ENCODE measurements around the gene TSPEAR. TPM values are rescaled to one million over a fixed set of nuclear protein-coding genes. Genes with fewer than 3 reads are reported as not detected.

Gene TSPEAR
- polyA plus RNA-seq, 4 donors: 0.09 to 0.53 (median 0.27) TPM; not detected in 1

DNA sequence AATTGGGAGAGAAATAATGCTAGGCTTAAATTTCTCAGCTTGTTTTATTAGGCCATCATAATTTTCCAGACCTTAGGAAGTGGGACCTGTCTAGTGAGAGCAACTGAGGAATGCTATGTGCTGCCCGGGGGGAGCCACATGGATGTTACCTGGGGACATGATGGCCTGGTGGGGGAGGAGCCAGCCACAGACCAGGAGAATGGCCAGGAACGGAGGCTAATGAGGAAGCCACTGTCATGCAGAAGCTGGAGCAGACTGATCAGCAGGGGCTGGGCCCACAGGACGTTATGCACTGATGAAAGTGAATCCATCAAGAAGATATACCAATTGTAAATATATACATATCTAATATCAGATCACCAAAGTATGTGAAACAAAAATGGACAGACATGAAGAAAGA, 166.8 kb downstream of the TSPEAR start:
- FAIRE-seq: no peak
- H3K36me3 ChIP-seq (ENCODE audit: control insufficient read depth in 3 of 3, insufficient read depth in 2 of 3, low read depth in 1 of 3, low read length in 3 of 3): no peaks in the 10 kb centered on the region

DNA sequence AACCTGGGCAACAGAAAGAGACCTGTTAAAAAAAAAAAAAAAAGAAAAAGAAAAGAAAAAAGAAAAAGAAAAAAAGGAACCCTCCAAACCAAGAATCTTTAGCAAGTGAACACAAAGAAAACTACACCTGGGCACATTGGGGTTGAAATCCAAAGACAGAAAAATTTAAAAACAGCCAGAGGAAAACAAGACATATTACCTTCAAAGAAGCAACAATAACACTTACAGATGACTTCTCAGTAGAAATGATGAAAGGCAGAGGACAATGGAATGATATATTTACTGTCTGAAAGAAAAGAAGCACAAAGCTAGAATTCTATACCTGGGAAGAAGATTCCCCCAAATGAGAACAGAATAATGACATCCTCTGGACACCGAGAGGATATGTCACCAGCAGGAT, 168.7 kb downstream of the TSPEAR start:
- WGBS, 3 donors: 84 to 89% (median 84%) methylated on average over 1 of the region's 1 CpG
- no peak for FAIRE-seq

More for the DNA sequence above, 166.8 kb downstream of the TSPEAR start:
- Histone ChIP-seq H3K27me3 (ENCODE audit: control insufficient read depth in 3 of 3, insufficient read depth in 3 of 3, low read length in 3 of 3) (peaks cover 0 to 2% (median 0%) of the 10 kb centered on the region in 3 donors), H3K4me1 (ENCODE audit: control insufficient read depth in 3 of 3, insufficient read depth in 2 of 3, low read depth in 1 of 3, low read length in 2 of 3) (no peaks in the 10 kb centered on the region), H3K4me3 (ENCODE audit: low read depth in 1 of 3, low read length in 3 of 3) (no peak overlapping the region), H3K9me3 (ENCODE audit: control insufficient read depth in 2 of 2, insufficient read depth in 1 of 2, low read depth in 1 of 2, low read length in 1 of 2) (peaks cover 0 to 7% of the 10 kb centered on the region in 2 donors), H3K27ac (ENCODE audit: low read depth in 1 of 3, low read length in 2 of 3) (no peak overlapping the region)
- DNase-seq: no peak
- WGBS, 3 donors: 70 to 75% (median 71%) methylated on average over 3 of the region's 3 CpGs

DNA sequence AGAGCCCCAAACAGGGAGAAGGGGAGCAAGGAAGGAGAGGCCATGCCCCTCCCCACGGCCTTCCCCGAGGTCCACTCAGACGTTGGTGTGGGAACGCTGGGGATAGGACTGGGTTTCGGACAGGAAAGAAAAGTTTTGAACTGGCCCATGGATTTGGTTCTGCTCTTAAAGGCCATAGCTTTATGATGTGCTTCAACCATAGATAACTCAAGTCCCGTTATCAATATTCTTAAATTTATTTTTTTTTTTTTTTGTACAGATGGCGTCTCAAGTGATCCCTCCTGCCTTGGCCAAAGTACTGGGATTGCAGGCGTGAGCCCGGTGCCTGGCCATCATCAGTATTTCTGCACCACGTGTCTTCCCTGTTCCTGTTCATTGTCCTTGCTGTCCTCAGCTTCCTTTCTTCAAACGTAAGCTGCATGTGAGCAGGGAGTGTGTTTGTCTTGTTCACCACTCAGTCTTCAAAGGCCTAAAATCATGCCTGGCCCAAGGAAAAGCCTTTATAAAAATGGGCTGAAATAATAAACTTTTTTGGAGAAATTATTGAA, 170.6 kb downstream of the TSPEAR start:
- Histone ChIP-seq H3K4me3 (ENCODE audit: low read depth in 1 of 3, low read length in 3 of 3) (no peak overlapping the region), H3K9me3 (ENCODE audit: control insufficient read depth in 2 of 2, insufficient read depth in 1 of 2, low read depth in 1 of 2, low read length in 1 of 2) (peaks cover 0 to 4% of the 10 kb centered on the region in 2 donors), H3K4me1 (ENCODE audit: control insufficient read depth in 3 of 3, insufficient read depth in 2 of 3, low read depth in 1 of 3, low read length in 2 of 3) (no peaks in the 10 kb centered on the region), H3K27ac (ENCODE audit: low read depth in 1 of 3, low read length in 2 of 3) (no peak overlapping the region), H3K36me3 (ENCODE audit: control insufficient read depth in 3 of 3, insufficient read depth in 2 of 3, low read depth in 1 of 3, low read length in 3 of 3) (no peaks in the 10 kb centered on the region), H3K27me3 (ENCODE audit: control insufficient read depth in 3 of 3, insufficient read depth in 3 of 3, low read length in 3 of 3) (no peaks in the 10 kb centered on the region)
- DNase-seq (no peak), FAIRE-seq (no peak)
- 78 to 86% (median 79%) methylated on average over 11 of the region's 11 CpGs for WGBS, 3 donors

More for the DNA sequence above, 168.7 kb downstream of the TSPEAR start:
- Histone ChIP-seq H3K4me3 (ENCODE audit: low read depth in 1 of 3, low read length in 3 of 3) (no peak overlapping the region), H3K4me1 (ENCODE audit: control insufficient read depth in 3 of 3, insufficient read depth in 2 of 3, low read depth in 1 of 3, low read length in 2 of 3) (no peaks in the 10 kb centered on the region), H3K27ac (ENCODE audit: low read depth in 1 of 3, low read length in 2 of 3) (no peak overlapping the region), H3K36me3 (ENCODE audit: control insufficient read depth in 3 of 3, insufficient read depth in 2 of 3, low read depth in 1 of 3, low read length in 3 of 3) (no peaks in the 10 kb centered on the region), H3K9me3 (ENCODE audit: control insufficient read depth in 2 of 2, insufficient read depth in 1 of 2, low read depth in 1 of 2, low read length in 1 of 2) (peaks cover 0 to 7% of the 10 kb centered on the region in 2 donors), H3K27me3 (ENCODE audit: control insufficient read depth in 3 of 3, insufficient read depth in 3 of 3, low read length in 3 of 3) (no peaks in the 10 kb centered on the region)
- DNase-seq: no peak

DNA sequence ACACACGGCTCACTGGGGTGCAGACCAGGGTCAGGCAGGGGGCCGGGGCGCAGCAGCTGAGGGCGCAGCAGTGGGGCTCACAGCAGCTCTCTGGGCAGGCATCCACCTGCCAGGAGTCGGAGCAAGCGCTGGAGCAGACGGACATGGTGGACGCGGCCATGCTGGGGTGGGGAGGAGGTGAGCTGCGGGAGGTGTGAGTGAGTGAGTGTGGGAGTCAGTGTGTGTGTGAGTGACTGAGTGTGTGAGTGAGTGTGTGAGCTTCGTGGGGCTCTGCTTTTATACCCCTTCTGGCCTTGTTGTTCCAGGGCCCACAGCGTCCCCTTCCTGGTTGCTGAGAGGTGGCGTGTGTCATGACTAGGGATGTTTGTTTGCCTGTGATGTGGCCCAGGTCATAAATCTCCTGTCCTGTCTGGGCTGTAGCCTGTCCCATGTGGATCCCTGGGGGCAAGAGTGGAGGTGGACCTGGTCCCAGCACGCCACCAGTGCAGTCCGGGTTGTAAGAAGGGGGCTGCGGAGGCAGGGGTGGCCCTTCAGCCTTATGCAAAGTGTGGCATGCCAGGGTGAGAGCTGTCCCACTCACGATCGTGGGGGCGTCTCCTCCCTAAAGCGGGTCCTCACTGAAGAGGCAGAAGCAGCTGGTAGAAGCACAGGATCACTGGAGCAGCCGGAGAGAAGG, 171.2 kb downstream of the TSPEAR start, which contains the start of gene KRTAP10-1:
Gene KRTAP10-1 (minus strand): TSS at position 205 of the 676 bp plus-strand sequence. CDS start 45 bp downstream, at position 160.
- H3K9me3 ChIP-seq (ENCODE audit: control insufficient read depth in 2 of 2, insufficient read depth in 1 of 2, low read depth in 1 of 2, low read length in 1 of 2): peaks cover 0 to 4% of the 10 kb centered on the region in 2 donors
- H3K4me3 ChIP-seq (ENCODE audit: low read depth in 1 of 3, low read length in 3 of 3): no peak within 1 kb of the TSS
- DNase-seq (no peak), FAIRE-seq (no peak)
- 68 to 70% (median 70%) methylated on average over 20 to 21 of the region's 21 CpGs for WGBS, 3 donors
- no peaks in the 10 kb centered on the region for H3K27me3 ChIP-seq (ENCODE audit: control insufficient read depth in 3 of 3, insufficient read depth in 3 of 3, low read length in 3 of 3)
- H3K27ac ChIP-seq (ENCODE audit: low read depth in 1 of 3, low read length in 2 of 3): no peak within 1 kb of the TSS
- no peaks in the 10 kb centered on the region for H3K36me3 ChIP-seq (ENCODE audit: control insufficient read depth in 3 of 3, insufficient read depth in 2 of 3, low read depth in 1 of 3, low read length in 3 of 3)
- H3K4me1 ChIP-seq (ENCODE audit: control insufficient read depth in 3 of 3, insufficient read depth in 2 of 3, low read depth in 1 of 3, low read length in 2 of 3): no peaks in the 10 kb centered on the region

DNA sequence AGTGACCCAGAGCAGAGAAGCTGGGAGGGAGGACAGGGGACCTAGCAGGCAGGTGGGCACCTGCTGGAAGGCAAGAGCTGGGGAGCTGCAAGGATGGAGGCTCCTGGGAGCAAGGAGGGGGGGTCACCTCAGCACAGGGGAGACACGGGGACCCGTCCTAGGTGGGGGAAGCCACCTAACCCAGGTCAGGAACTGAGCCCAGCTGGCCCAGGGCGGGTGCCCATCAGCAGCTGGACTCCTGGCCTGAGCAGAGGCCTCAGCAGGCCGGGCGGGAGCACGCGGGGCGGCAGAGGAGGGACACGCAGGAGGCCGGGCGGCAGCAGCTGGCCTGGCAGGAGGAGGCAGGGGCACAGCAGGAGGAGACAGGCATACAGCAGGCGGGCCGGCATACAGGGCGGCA, 172.3 kb downstream of the TSPEAR start:
- FAIRE-seq: no peak
- 44 to 67% (median 55%) methylated on average over 14 of the region's 14 CpGs for WGBS, 3 donors

DNA sequence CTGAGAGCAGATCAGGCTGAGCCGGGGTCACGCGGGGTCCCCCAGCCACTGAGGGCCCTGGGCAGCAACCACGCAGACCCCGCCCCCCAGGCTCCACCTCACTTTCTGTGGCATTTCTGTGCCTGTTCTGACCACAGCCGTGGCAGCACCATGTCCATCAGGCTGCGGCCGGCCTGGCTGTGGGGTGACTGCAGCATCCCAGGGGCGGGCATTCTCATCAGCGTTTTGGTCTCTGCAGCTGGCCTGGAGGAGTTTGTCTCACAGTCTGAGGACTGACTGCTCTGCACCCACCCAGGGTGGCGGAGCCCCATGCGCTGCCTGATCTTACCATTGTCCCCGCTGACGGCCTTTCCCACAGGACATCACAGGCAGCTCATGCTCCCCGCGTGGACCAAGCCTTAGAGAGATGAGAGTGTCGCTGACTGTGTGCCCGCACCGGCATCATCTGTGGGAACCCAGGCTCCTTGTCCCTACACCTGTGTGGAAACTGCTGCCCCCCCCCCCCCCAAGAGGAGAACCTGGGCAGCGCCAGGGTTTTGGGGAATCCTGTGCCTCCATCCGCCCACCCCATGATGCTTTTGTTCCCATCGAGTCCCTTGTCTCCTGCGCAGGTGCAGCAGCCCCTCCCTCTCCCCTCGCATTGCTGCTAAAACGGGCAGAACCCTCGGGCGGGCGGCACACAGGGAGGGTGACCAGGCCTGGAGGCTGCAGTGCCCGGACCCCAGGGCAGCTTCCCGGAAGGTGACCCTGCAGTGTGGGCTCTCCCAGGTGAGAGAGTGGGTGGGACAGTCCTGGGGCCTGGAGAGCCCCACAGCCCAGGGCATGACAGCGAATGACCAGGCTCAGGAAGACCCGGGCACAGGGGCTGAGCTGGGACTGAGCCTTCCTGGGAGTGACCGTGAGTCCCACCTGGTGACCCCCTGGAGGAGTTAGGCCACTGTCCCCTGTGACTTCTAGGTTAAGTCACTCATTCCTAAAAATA, 173.2 kb downstream of the TSPEAR start:
- FAIRE-seq: no peak
- H3K9me3 ChIP-seq (ENCODE audit: control insufficient read depth in 2 of 2, insufficient read depth in 1 of 2, low read depth in 1 of 2, low read length in 1 of 2): peaks cover 0 to 4% of the 10 kb centered on the region in 2 donors
- WGBS, 3 donors: 89 to 91% (median 89%) methylated on average over 30 to 33 of the region's 33 CpGs
- no peaks in the 10 kb centered on the region for H3K4me1 ChIP-seq (ENCODE audit: control insufficient read depth in 3 of 3, insufficient read depth in 2 of 3, low read depth in 1 of 3, low read length in 2 of 3)
- DNase-seq: no peak
- no peak overlapping the region for H3K27ac ChIP-seq (ENCODE audit: low read depth in 1 of 3, low read length in 2 of 3)
- no peak overlapping the region for H3K4me3 ChIP-seq (ENCODE audit: low read depth in 1 of 3, low read length in 3 of 3)
- no peaks in the 10 kb centered on the region for H3K36me3 ChIP-seq (ENCODE audit: control insufficient read depth in 3 of 3, insufficient read depth in 2 of 3, low read depth in 1 of 3, low read length in 3 of 3)
- no peaks in the 10 kb centered on the region for H3K27me3 ChIP-seq (ENCODE audit: control insufficient read depth in 3 of 3, insufficient read depth in 3 of 3, low read length in 3 of 3)

More for the DNA sequence above, 172.3 kb downstream of the TSPEAR start:
- H3K27ac ChIP-seq (ENCODE audit: low read depth in 1 of 3, low read length in 2 of 3): no peak overlapping the region
- H3K9me3 ChIP-seq (ENCODE audit: control insufficient read depth in 2 of 2, insufficient read depth in 1 of 2, low read depth in 1 of 2, low read length in 1 of 2): peaks cover 0 to 4% of the 10 kb centered on the region in 2 donors
- H3K36me3 ChIP-seq (ENCODE audit: control insufficient read depth in 3 of 3, insufficient read depth in 2 of 3, low read depth in 1 of 3, low read length in 3 of 3): no peaks in the 10 kb centered on the region
- H3K4me1 ChIP-seq (ENCODE audit: control insufficient read depth in 3 of 3, insufficient read depth in 2 of 3, low read depth in 1 of 3, low read length in 2 of 3): no peaks in the 10 kb centered on the region
- no peak overlapping the region for H3K4me3 ChIP-seq (ENCODE audit: low read depth in 1 of 3, low read length in 3 of 3)
- DNase-seq: no peak
- H3K27me3 ChIP-seq (ENCODE audit: control insufficient read depth in 3 of 3, insufficient read depth in 3 of 3, low read length in 3 of 3): no peaks in the 10 kb centered on the region

DNA sequence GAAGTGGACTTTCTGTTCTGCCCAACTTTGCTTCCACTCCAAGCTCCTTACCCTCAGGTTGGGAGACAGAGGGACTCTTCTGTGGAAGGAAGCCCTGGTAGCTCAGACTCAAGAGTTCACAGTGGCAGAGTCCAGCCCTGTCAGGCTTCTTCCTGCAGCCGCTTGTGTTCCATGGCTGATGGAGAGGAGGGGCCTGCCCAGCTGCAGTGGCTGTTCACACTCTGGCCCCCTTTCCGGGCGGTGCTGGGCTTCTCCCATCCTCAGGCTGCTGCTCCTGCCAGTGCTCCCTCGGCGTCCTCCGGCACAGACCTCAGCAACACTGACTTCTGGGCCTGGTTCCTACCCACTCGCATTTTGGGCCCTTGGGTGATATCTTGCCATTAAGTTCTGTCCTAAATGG, 175.4 kb downstream of the TSPEAR start:
- Histone ChIP-seq H3K4me3 (ENCODE audit: low read depth in 1 of 3, low read length in 3 of 3) (no peak overlapping the region), H3K36me3 (ENCODE audit: control insufficient read depth in 3 of 3, insufficient read depth in 2 of 3, low read depth in 1 of 3, low read length in 3 of 3) (no peaks in the 10 kb centered on the region), H3K27ac (ENCODE audit: low read depth in 1 of 3, low read length in 2 of 3) (no peak overlapping the region), H3K4me1 (ENCODE audit: control insufficient read depth in 3 of 3, insufficient read depth in 2 of 3, low read depth in 1 of 3, low read length in 2 of 3) (no peaks in the 10 kb centered on the region), H3K27me3 (ENCODE audit: control insufficient read depth in 3 of 3, insufficient read depth in 3 of 3, low read length in 3 of 3) (no peaks in the 10 kb centered on the region), H3K9me3 (ENCODE audit: control insufficient read depth in 2 of 2, insufficient read depth in 1 of 2, low read depth in 1 of 2, low read length in 1 of 2) (no peaks in the 10 kb centered on the region)
- 56 to 67% (median 56%) methylated on average over 7 of the region's 7 CpGs for WGBS, 3 donors
- DNase-seq: no peak
- no peak for FAIRE-seq

DNA sequence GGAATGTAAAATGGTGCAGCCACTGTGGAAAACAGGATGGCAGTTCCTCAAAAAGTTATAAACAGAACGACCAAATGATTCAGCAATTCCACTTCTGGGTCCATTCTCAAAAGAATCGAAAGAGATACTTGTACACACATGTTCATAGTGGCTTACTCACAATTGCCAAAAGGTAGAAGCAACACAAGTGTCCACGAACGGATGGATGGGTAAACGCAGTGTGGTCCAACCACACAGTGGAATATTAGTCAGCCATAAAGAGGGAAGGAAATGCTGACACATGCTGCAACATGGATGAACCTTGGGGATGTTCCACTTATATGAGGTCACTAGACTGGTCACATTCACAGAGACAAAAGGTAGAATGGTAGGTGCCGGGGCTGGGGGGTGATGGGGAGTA, 176.7 kb downstream of the TSPEAR start:
- no peaks in the 10 kb centered on the region for H3K36me3 ChIP-seq (ENCODE audit: control insufficient read depth in 3 of 3, insufficient read depth in 2 of 3, low read depth in 1 of 3, low read length in 3 of 3)
- no peak for DNase-seq
- H3K4me1 ChIP-seq (ENCODE audit: control insufficient read depth in 3 of 3, insufficient read depth in 2 of 3, low read depth in 1 of 3, low read length in 2 of 3): no peaks in the 10 kb centered on the region
- WGBS, 3 donors: 91 to 95% (median 91%) methylated on average over 6 of the region's 6 CpGs
- H3K27me3 ChIP-seq (ENCODE audit: control insufficient read depth in 3 of 3, insufficient read depth in 3 of 3, low read length in 3 of 3): no peaks in the 10 kb centered on the region
- H3K9me3 ChIP-seq (ENCODE audit: control insufficient read depth in 2 of 2, insufficient read depth in 1 of 2, low read depth in 1 of 2, low read length in 1 of 2): no peaks in the 10 kb centered on the region
- no peak for FAIRE-seq
- no peak overlapping the region for H3K4me3 ChIP-seq (ENCODE audit: low read depth in 1 of 3, low read length in 3 of 3)
- no peak overlapping the region for H3K27ac ChIP-seq (ENCODE audit: low read depth in 1 of 3, low read length in 2 of 3)
